HCT116 (cell line): ENCODE measurements around the gene ITIH4. TPM values are rescaled to one million over a fixed set of nuclear protein-coding genes. Genes with fewer than 3 reads are reported as not detected.

Experiments used
- ATAC-seq: fragments of 200-7000 bp; cut with Tn5 transposase; 2 replicates; pipeline ENCODE4 v1.9.1; 2020; ENCODE audit warnings: mild to moderate bottlenecking, moderate library complexity
- BruUV-seq: library from RNA; stranded (reverse); fragments of 400-500 nt; replicated peaks from 2 replicates; lab custom pipeline; 2021; lab: Mats Ljungman, UMichigan
- CTCF ChIA-PET: fragments of 300-600 bp; sonication (Branson Sonifier 250); formaldehyde crosslinking; loops from one replicate; lab custom pipeline; 2021; ENCODE audit warnings: antibody characterized with exemption; lab: Charles Lee
- POLR2A ChIA-PET: fragments of 300-600, 350-600 bp; sonication (Branson Sonifier 250); formaldehyde crosslinking; loops from one replicate; lab custom pipeline; 2021; ENCODE audit warnings: antibody characterized with exemption; lab: Charles Lee
- RAD21 ChIA-PET, 2 experiments: fragments of 300-600 bp; sonication (Branson Sonifier 250); formaldehyde crosslinking; loops; one replicate each; lab custom pipeline; 2023; ENCODE audit warnings: low total read pairs in 2 of 2; ENCODE audit not compliant: uncharacterized antibody in 2 of 2, unreplicated experiment in 2 of 2, low non-redundant PET in 1 of 2; lab: Charles Lee
- DNase-seq: peaks from one replicate; pipeline ENCODE4 v3.0.0-alpha.2; 2010; ENCODE audit warnings: low read depth, low spot score
- H2AFZ ChIP-seq: fragments of 200-600 bp; shearing (Covaris generic), sonication (generic); 2 replicates; pipeline ENCODE4 v1.6.1; 2017; ENCODE audit warnings: low read depth, mixed run types, mixed read lengths, antibody characterized with exemption, low read length; ENCODE audit not compliant: poor library complexity, severe bottlenecking
- H3K27ac ChIP-seq: 2 replicates; pipeline ENCODE4 v1.5.1; 2012; ENCODE audit warnings: low read depth, low read length
- H3K27me3 ChIP-seq: fragments of 200-600 bp; sonication (generic); 2 replicates; pipeline ENCODE4 v1.6.1; 2016; ENCODE audit warnings: mixed run types, low read length, mixed read lengths; ENCODE audit not compliant: insufficient read depth
- H3K36me3 ChIP-seq, 2 experiments: fragments of 200-500 bp in 1 of 2; fragments of 200-600 bp in 1 of 2; sonication (Bioruptor generic) in 1 of 2; sonication (generic) in 1 of 2; 2 replicates each; pipeline versions ENCODE4 v1.5.1 to v1.6.1; 2014 to 2016; ENCODE audit warnings: low read length in 2 of 2, inconsistent platforms in 1 of 2, mixed read lengths in 1 of 2, mixed run types in 1 of 2; ENCODE audit not compliant: insufficient read depth in 2 of 2, control insufficient read depth in 1 of 2
- H3K4me1 ChIP-seq, 2 experiments: fragments of 200-600 bp in 1 of 2; sonication (generic) in 1 of 2; 2 replicates each; pipeline versions ENCODE4 v1.5.1 to v1.6.1; 2012 to 2017; ENCODE audit warnings: low read length in 2 of 2, inconsistent platforms in 1 of 2, mild to moderate bottlenecking in 1 of 2, mixed read lengths in 1 of 2, mixed run types in 1 of 2, moderate library complexity in 1 of 2; ENCODE audit not compliant: insufficient read depth in 2 of 2, control insufficient read depth in 1 of 2
- H3K4me2 ChIP-seq: fragments of 200-600 bp; sonication (generic); 2 replicates; pipeline ENCODE4 v1.6.1; 2017; ENCODE audit warnings: mixed run types, low read length, mixed read lengths
- H3K4me3 ChIP-seq, 2 experiments: fragments of 200-600 bp in 1 of 2; sonication (generic) in 1 of 2; replicated peaks in 1 of 2; 2 replicates each; pipeline ENCODE4 v1.5.1; 2011 to 2016; ENCODE audit warnings: low read length in 2 of 2, control low read depth in 1 of 2, low read depth in 1 of 2, mild to moderate bottlenecking in 1 of 2, mixed read lengths in 1 of 2, mixed run types in 1 of 2
- H3K79me2 ChIP-seq: fragments of 200-600 bp; sonication (generic); 2 replicates; pipeline ENCODE4 v1.6.1; 2017; ENCODE audit warnings: mild to moderate bottlenecking, mixed run types, low read length, moderate library complexity, mixed read lengths; ENCODE audit not compliant: insufficient read depth
- H3K9ac ChIP-seq: fragments of 200-600 bp; sonication (generic); 2 replicates; pipeline ENCODE4 v1.6.1; 2016; ENCODE audit warnings: low read length, mixed read lengths
- H3K9me2 ChIP-seq: fragments of 200-600 bp; sonication (generic), shearing (Covaris generic); 2 replicates; pipeline ENCODE4 v1.6.1; 2017; ENCODE audit warnings: mixed run types, mild to moderate bottlenecking, moderate library complexity; ENCODE audit not compliant: insufficient read depth
- H3K9me3 ChIP-seq, 2 experiments: fragments of 200-500 bp in 1 of 2; fragments of 200-600 bp in 1 of 2; sonication (Bioruptor generic) in 1 of 2; sonication (generic) in 1 of 2; 2 replicates each; pipeline ENCODE4 v1.6.1; 2014 to 2017; ENCODE audit warnings: low read length in 2 of 2, mixed read lengths in 2 of 2, inconsistent platforms in 1 of 2, low read depth in 1 of 2, mild to moderate bottlenecking in 1 of 2, mixed run types in 1 of 2, moderate library complexity in 1 of 2; ENCODE audit not compliant: control insufficient read depth in 1 of 2, insufficient read depth in 1 of 2
- H4K20me1 ChIP-seq: fragments of 200-600 bp; sonication (generic), shearing (Covaris generic); 2 replicates; pipeline ENCODE4 v1.6.1; 2017; ENCODE audit warnings: mixed run types, mild to moderate bottlenecking, moderate library complexity; ENCODE audit not compliant: insufficient read depth
- CEBPB ChIP-seq: IDR thresholded peaks from 2 replicates; pipeline ENCODE4 v1.6.1; 2012; ENCODE audit warnings: low read depth
- EGR1 ChIP-seq: IDR thresholded peaks from 2 replicates; pipeline ENCODE4 v1.6.1; 2012; ENCODE audit warnings: low read depth
- ELF1 ChIP-seq: IDR thresholded peaks from 2 replicates; pipeline ENCODE4 v1.6.1; 2012; ENCODE audit warnings: low read depth, borderline replicate concordance
- FOSL1 ChIP-seq: IDR thresholded peaks from 2 replicates; pipeline ENCODE4 v1.6.1; 2012; ENCODE audit warnings: low read depth
- SP1 ChIP-seq: IDR thresholded peaks from 2 replicates; pipeline ENCODE4 v1.6.1; 2012; ENCODE audit warnings: low read depth
- TCF7L2 ChIP-seq: IDR thresholded peaks from 2 replicates; pipeline ENCODE4 v1.7.0; 2011; ENCODE audit warnings: borderline replicate concordance, inconsistent platforms; ENCODE audit not compliant: insufficient read depth, insufficient read length; ENCODE audit errors: extremely low read depth
- ZNF274 ChIP-seq: fragments of 200-500 bp; sonication (Bioruptor generic); IDR thresholded peaks from 2 replicates; pipeline ENCODE4 v1.6.1; 2014; ENCODE audit warnings: mild to moderate bottlenecking, low read depth, low read length, inconsistent platforms
- intact Hi-C: fragments of 100-400 bp; cut with micrococcal nuclease; formaldehyde crosslinking; loops from 2 replicates; pipeline ENCODE4 v1.10.0; 2022
- total RNA-seq: library from RNA; stranded (reverse); gene quantifications from one replicate; pipeline ENCODE4 v1.2.1, GENCODE V29; 2021; ENCODE audit not compliant: unreplicated experiment
- TF ChIP-seq, protein P1 (sequence below): IDR thresholded peaks from 2 replicates; pipeline ENCODE4 v1.6.1; 2011; ENCODE audit warnings: mild to moderate bottlenecking, low read length, moderate library complexity; ENCODE audit not compliant: insufficient replicate concordance; ENCODE audit errors: extremely low read depth
- TF ChIP-seq, protein P2 (sequence below): IDR thresholded peaks from 2 replicates; pipeline ENCODE4 v1.6.1; 2012
- TF ChIP-seq, protein P3 (sequence below), 3 experiments: fragments of 200-600 bp in 1 of 3; sonication (generic) in 1 of 3; IDR thresholded peaks in 2 of 3; conservative IDR thresholded peaks in 1 of 3; 2 replicates each; pipeline ENCODE4 v1.5.1; 2012 to 2017; ENCODE audit warnings: low read depth in 2 of 3, low read length in 2 of 3, antibody characterized with exemption in 1 of 3, borderline replicate concordance in 1 of 3, control low read depth in 1 of 3, mild to moderate bottlenecking in 1 of 3, mixed read lengths in 1 of 3, mixed run types in 1 of 3, moderate library complexity in 1 of 3; ENCODE audit not compliant: insufficient read depth in 1 of 3

ITIH4 gene
- total RNA-seq, 1 experiment from 2014 or later = 4.1 TPM

DNA sequence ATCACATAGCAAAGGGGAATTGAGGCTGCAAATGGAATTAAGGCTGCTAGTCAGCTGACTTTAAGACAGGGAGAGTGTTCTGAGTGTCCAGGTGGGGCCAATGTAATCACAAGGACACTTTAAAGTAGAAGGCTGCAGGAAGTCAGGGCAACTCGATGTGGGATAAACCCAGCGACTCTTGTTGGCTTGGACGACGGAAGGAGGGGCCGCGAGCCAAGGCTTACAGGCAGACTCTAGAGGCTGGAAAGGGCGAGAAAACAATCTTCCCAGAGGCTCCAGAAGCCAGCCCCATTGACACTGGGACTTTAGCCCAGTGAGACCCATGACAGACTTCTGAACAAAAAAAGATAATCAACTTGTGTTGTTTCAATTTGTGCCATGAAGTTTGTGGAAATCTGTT lies 17.3 kb upstream of the ITIH4 start:
- H3K79me2 ChIP-seq = no peaks in the 10 kb centered on the region
- H3K9me3 ChIP-seq = no peaks in the 10 kb centered on the region
- TF ChIP-seq, protein P1, sequence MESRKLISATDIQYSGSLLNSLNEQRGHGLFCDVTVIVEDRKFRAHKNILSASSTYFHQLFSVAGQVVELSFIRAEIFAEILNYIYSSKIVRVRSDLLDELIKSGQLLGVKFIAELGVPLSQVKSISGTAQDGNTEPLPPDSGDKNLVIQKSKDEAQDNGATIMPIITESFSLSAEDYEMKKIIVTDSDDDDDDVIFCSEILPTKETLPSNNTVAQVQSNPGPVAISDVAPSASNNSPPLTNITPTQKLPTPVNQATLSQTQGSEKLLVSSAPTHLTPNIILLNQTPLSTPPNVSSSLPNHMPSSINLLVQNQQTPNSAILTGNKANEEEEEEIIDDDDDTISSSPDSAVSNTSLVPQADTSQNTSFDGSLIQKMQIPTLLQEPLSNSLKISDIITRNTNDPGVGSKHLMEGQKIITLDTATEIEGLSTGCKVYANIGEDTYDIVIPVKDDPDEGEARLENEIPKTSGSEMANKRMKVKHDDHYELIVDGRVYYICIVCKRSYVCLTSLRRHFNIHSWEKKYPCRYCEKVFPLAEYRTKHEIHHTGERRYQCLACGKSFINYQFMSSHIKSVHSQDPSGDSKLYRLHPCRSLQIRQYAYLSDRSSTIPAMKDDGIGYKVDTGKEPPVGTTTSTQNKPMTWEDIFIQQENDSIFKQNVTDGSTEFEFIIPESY = no peak
- TF ChIP-seq EGR1 = no peak
- TF ChIP-seq, protein P2, sequence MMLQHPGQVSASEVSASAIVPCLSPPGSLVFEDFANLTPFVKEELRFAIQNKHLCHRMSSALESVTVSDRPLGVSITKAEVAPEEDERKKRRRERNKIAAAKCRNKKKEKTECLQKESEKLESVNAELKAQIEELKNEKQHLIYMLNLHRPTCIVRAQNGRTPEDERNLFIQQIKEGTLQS = no peak
- no peak for TF ChIP-seq ZNF274
- TF ChIP-seq, protein P3, sequence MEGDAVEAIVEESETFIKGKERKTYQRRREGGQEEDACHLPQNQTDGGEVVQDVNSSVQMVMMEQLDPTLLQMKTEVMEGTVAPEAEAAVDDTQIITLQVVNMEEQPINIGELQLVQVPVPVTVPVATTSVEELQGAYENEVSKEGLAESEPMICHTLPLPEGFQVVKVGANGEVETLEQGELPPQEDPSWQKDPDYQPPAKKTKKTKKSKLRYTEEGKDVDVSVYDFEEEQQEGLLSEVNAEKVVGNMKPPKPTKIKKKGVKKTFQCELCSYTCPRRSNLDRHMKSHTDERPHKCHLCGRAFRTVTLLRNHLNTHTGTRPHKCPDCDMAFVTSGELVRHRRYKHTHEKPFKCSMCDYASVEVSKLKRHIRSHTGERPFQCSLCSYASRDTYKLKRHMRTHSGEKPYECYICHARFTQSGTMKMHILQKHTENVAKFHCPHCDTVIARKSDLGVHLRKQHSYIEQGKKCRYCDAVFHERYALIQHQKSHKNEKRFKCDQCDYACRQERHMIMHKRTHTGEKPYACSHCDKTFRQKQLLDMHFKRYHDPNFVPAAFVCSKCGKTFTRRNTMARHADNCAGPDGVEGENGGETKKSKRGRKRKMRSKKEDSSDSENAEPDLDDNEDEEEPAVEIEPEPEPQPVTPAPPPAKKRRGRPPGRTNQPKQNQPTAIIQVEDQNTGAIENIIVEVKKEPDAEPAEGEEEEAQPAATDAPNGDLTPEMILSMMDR (IDR thresholded peaks at IDR 0.05 in 2 of 3, conservative IDR thresholded peaks at IDR 0.05 in 1 of 3; ENCODE audit: borderline replicate concordance in 1 of 3, insufficient read depth in 1 of 3, low read depth in 2 of 3, low read length in 2 of 3) = no peak
- TF ChIP-seq FOSL1 = no peak
- TF ChIP-seq ELF1 = no peak
- TF ChIP-seq CEBPB = no peak
- TF ChIP-seq TCF7L2 = no peak
- TF ChIP-seq SP1 = no peak
- no TSS peak for BruUV-seq
- no peak for ATAC-seq
- no peak overlapping the region for H3K4me3 ChIP-seq
- ChIA-PET POLR2A (no interaction called here), CTCF (no interaction called here), RAD21 (no interaction called here)
- no peaks in the 10 kb centered on the region for H3K27me3 ChIP-seq
- H3K9ac ChIP-seq = no peak overlapping the region
- no peaks in the 10 kb centered on the region for H3K9me2 ChIP-seq
- H4K20me1 ChIP-seq = no peaks in the 10 kb centered on the region
- H2AFZ ChIP-seq = no peak overlapping the region
- no peak overlapping the region for H3K27ac ChIP-seq
- DNase-seq = no peak
- H3K4me2 ChIP-seq = no peak overlapping the region
- intact Hi-C loops = no loop called here
- no peaks in the 10 kb centered on the region for H3K4me1 ChIP-seq
- peaks cover 0 to 4% of the 10 kb centered on the region in 2 experiments; a peak in 1 of 4 replicates for H3K36me3 ChIP-seq
